Neuronal stem cell (in vitro differentiated cells): ENCODE measurements around the gene PTPRM.
A peak's percentile ranks its signal among the peaks of the same experiment; 100 is the strongest.

ENCODE experiments used
- DNase-seq: peaks from one replicate; pipeline ENCODE4 v3.0.0-alpha.2; 2013; ENCODE audit warnings: low spot score
- H2AFZ ChIP-seq: one replicate; pipeline ENCODE4 v1.6.1; 2013; ENCODE audit warnings: mild to moderate bottlenecking, low read length, inconsistent platforms
- H2AK5ac ChIP-seq: 2 replicates; pipeline ENCODE4 v1.6.1; 2013; ENCODE audit warnings: low read depth, mild to moderate bottlenecking, inconsistent platforms, low read length, moderate library complexity, mixed read lengths
- H2BK120ac ChIP-seq: 2 replicates; pipeline ENCODE4 v1.6.1; 2013; ENCODE audit warnings: low read depth, mild to moderate bottlenecking, inconsistent platforms, low read length, moderate library complexity, mixed read lengths
- H2BK12ac ChIP-seq: one replicate; pipeline ENCODE4 v1.6.1; 2013; ENCODE audit warnings: low read length, inconsistent platforms
- H2BK15ac ChIP-seq: 2 replicates; pipeline ENCODE4 v1.6.1; 2013; ENCODE audit warnings: mild to moderate bottlenecking, low read length, inconsistent platforms, mixed read lengths
- H2BK5ac ChIP-seq: one replicate; pipeline ENCODE4 v1.6.1; 2013; ENCODE audit warnings: inconsistent platforms, mild to moderate bottlenecking, low read length, moderate library complexity
- H3K14ac ChIP-seq: one replicate; pipeline ENCODE4 v1.6.1; 2013; ENCODE audit warnings: low read length, inconsistent platforms
- H3K18ac ChIP-seq: 2 replicates; pipeline ENCODE4 v1.6.1; 2013; ENCODE audit warnings: low read length, inconsistent platforms
- H3K23ac ChIP-seq: 2 replicates; pipeline ENCODE4 v1.6.1; 2013; ENCODE audit warnings: low read depth, mild to moderate bottlenecking, mixed read lengths, low read length, inconsistent platforms; ENCODE audit not compliant: poor library complexity
- H3K27ac ChIP-seq: replicated peaks from 3 replicates; pipeline ENCODE4 v1.5.1; 2013; ENCODE audit warnings: low read length, inconsistent platforms
- H3K27me3 ChIP-seq, 3 experiments: 2 replicates each; pipeline ENCODE4 v1.6.1; 2013; ENCODE audit warnings: low read length in 3 of 3, mild to moderate bottlenecking in 2 of 3, inconsistent platforms in 1 of 3, low read depth in 1 of 3, mixed read lengths in 1 of 3, moderate library complexity in 1 of 3; ENCODE audit not compliant: control insufficient read depth in 3 of 3, insufficient read depth in 3 of 3
- H3K36me3 ChIP-seq, 2 donors: replicated peaks in 1 of 2; 2 replicates each; pipeline ENCODE4 v1.6.1; 2013; ENCODE audit warnings: low read length in 2 of 2; ENCODE audit not compliant: control insufficient read depth in 2 of 2, insufficient read depth in 2 of 2
- H3K4ac ChIP-seq: 2 replicates; pipeline ENCODE4 v1.6.1; 2013; ENCODE audit warnings: inconsistent platforms, mild to moderate bottlenecking, low read length, moderate library complexity
- H3K4me1 ChIP-seq, 2 donors: 1 replicate in 1 of 2; 2 replicates in 1 of 2; pipeline ENCODE4 v1.6.1; 2013; ENCODE audit warnings: low read length in 2 of 2, low read depth in 1 of 2; ENCODE audit not compliant: control insufficient read depth in 2 of 2, insufficient read depth in 1 of 2
- H3K4me2 ChIP-seq: one replicate; pipeline ENCODE4 v1.6.1; 2013; ENCODE audit warnings: mild to moderate bottlenecking, low read length, inconsistent platforms; ENCODE audit not compliant: insufficient read depth, poor library complexity, severe bottlenecking
- H3K4me3 ChIP-seq, 2 donors: 2 replicates each; pipeline ENCODE4 v1.5.1; 2013; ENCODE audit warnings: low read length in 2 of 2, mild to moderate bottlenecking in 2 of 2, inconsistent platforms in 1 of 2, moderate library complexity in 1 of 2
- H3K79me1 ChIP-seq: one replicate; pipeline ENCODE4 v1.6.1; 2013; ENCODE audit warnings: low read depth, mild to moderate bottlenecking, inconsistent platforms, low read length, moderate library complexity
- H3K9ac ChIP-seq: one replicate; pipeline ENCODE4 v1.6.1; 2013; ENCODE audit warnings: mild to moderate bottlenecking, low read depth, low read length, inconsistent platforms; ENCODE audit not compliant: poor library complexity
- H3K9me3 ChIP-seq, 2 donors: replicated peaks in 1 of 2; 2 replicates each; pipeline versions ENCODE3 to v1.6.1; 2013; ENCODE audit warnings: low read length in 2 of 2, mild to moderate bottlenecking in 2 of 2, inconsistent platforms in 1 of 2, low read depth in 1 of 2, mixed read lengths in 1 of 2, moderate library complexity in 1 of 2; ENCODE audit not compliant: control insufficient read depth in 2 of 2, insufficient read depth in 1 of 2
- H4K8ac ChIP-seq: one replicate; pipeline ENCODE4 v1.6.1; 2013; ENCODE audit warnings: low read depth, mild to moderate bottlenecking, inconsistent platforms, low read length, moderate library complexity
- H4K91ac ChIP-seq: one replicate; pipeline ENCODE4 v1.6.1; 2013; ENCODE audit warnings: low read length, low read depth, mild to moderate bottlenecking, inconsistent platforms; ENCODE audit not compliant: poor library complexity
- WGBS, 2 donors: extraction: QIAGEN DNeasy Blood & Tissue Kit; methylation state at CpG; one replicate each; pipeline ENCODE4 v1.1.7; 2013; ENCODE audit warnings: missing lambda C conversion rate in 2 of 2, mixed read lengths in 1 of 2; ENCODE audit not compliant: insufficient read length in 2 of 2, insufficient replicate concordance in 1 of 2; ENCODE audit errors: extremely low coverage in 2 of 2; 5-methylcytosine and 5-hydroxymethylcytosine counted together

PTPRM gene

DNA sequence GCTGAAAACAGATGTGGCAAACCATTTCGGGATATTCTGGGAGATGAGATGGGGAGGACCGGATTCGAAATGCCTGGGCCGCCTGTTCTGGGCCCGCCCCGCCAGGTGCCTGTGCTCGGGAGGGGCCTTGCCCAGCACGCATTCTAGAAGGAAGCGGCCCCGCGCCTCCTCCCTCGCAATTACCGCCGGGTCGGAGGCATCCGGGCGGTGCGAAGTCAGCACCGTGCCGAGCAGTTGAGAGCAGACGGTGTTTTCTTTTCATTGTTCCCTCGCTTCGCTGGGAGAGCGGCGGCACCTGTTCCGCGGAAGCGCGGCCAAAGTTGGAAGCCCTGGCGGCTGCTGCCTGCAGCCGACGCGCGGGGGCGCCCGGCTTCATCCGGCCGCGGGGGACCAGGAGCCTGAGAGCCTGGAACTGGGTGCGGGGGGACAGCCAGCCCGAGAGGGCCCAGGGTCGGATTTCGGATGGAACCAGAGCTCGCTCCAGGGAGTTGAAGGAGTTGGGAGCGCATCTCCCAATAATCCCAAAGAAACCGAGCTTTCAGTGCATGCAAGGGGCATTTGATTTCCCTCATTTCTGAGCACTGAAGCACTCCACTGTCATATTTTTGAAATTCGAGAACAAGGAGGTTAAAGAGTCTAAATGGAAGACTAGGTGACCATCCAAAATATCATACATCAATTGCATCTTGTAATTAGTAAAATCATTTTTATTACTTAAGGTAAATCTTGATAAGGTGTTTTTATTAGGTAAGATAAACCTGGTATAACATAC, 800.3 kb downstream of the PTPRM start:
- Histone ChIP-seq H3K79me1 (no peaks in the 10 kb centered on the region), H3K27me3 (peaks cover 0 to 8% (median 0%) of the 10 kb centered on the region in 3 experiments), H2AFZ (peak overlapping the region; percentile 37), H2BK120ac (no peak overlapping the region), H2AK5ac (no peak overlapping the region), H2BK12ac (no peak overlapping the region), H3K36me3 (no peaks in the 10 kb centered on the region), H3K4me3 (peak overlapping the region in 1 of 2 donors; percentile 37), H4K91ac (no peak overlapping the region), H3K23ac (no peak overlapping the region), H2BK5ac (no peak overlapping the region), H3K9me3 (no peaks in the 10 kb centered on the region), H3K14ac (no peak overlapping the region), H2BK15ac (no peak overlapping the region), H3K4me1 (no peaks in the 10 kb centered on the region), H3K4me2 (peak overlapping the region; percentile 75), H3K18ac (peak overlapping the region; percentile 81), H4K8ac (no peak overlapping the region), H3K9ac (peak overlapping the region; percentile 7), H3K27ac (no peak overlapping the region), H3K4ac (no peak overlapping the region)
- WGBS, 2 donors, result no CpG with 5 or more reads among the region's 47 CpGs
- peak; percentile 58 for DNase-seq

DNA sequence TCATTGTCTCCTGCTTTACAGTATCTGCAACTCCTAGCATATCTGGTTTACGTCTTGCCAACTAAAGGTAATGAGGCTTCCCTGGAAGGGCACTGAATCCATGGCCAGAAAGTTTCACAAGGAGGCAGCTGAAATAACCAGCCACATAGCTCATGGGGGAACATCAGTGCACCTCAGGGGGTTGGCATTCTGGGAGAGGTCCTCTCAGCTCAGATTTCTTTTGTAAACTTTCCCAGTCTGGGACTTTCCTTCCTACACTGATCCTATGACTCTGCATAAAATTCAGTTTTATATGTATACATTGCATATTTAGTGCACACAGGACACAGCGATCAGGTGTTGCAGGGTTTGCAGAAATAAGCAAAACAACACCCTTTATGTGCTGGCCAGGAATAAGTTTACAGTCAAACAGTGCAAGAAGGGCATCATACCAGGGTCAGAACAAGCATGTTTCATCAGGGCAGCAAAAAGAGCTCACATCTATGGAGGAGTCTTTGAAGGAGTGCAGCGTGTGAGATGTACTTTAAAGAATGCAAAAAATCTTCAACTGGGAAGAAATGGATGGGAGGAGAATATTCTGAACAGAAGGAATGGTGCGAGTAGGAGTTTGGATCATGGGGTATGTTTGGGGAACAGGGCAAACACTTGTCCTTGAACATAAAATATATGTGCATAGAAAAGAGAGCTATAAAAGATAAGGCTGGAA, 801.5 kb downstream of the PTPRM start:
- no peak overlapping the region for H3K14ac ChIP-seq
- H3K36me3 ChIP-seq, result no peaks in the 10 kb centered on the region
- H2BK120ac ChIP-seq, result no peak overlapping the region
- H2BK15ac ChIP-seq, result no peak overlapping the region
- no peak for DNase-seq
- no peak overlapping the region for H2AK5ac ChIP-seq
- H2BK12ac ChIP-seq, result no peak overlapping the region
- H4K8ac ChIP-seq, result no peak overlapping the region
- peaks cover 0 to 8% (median 0%) of the 10 kb centered on the region in 3 experiments for H3K27me3 ChIP-seq
- H3K4me2 ChIP-seq, result no peak overlapping the region
- no peaks in the 10 kb centered on the region for H3K9me3 ChIP-seq
- H2BK5ac ChIP-seq, result no peak overlapping the region
- H3K4ac ChIP-seq, result no peak overlapping the region
- no peak overlapping the region for H3K9ac ChIP-seq
- H3K79me1 ChIP-seq, result no peaks in the 10 kb centered on the region
- no peak overlapping the region for H3K23ac ChIP-seq
- no peak overlapping the region for H3K4me3 ChIP-seq
- H4K91ac ChIP-seq, result no peak overlapping the region
- H3K18ac ChIP-seq, result no peak overlapping the region
- H2AFZ ChIP-seq, result no peak overlapping the region
- peaks cover 0 to 3% of the 10 kb centered on the region in 2 donors for H3K4me1 ChIP-seq
- WGBS, 2 donors, result no CpG with 5 or more reads among the region's 4 CpGs
- no peak overlapping the region for H3K27ac ChIP-seq

DNA sequence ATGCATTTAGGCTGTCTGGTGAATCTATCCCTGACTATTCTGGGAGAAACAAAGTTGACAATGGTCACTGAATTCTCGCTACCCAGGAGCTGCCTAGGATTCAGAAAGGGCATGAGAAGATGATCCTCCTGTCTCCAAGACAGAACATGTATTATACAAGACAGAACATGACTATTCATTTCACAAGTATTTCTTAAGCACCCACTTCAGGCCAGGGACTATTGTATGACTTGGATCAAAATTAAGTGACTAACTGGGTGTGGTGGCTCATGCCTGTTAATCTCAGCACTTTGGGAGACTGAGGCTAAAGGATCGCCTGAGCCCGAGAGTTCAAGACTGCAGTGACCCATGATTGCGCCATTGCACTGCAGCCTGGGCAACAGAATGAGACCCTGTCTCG, 806.4 kb downstream of the PTPRM start:
- H3K4me3 ChIP-seq, result no peak overlapping the region
- no peak overlapping the region for H2BK12ac ChIP-seq
- H3K14ac ChIP-seq, result no peak overlapping the region
- no peak overlapping the region for H3K23ac ChIP-seq
- H3K79me1 ChIP-seq, result no peaks in the 10 kb centered on the region
- no peaks in the 10 kb centered on the region for H3K27me3 ChIP-seq
- H2AFZ ChIP-seq, result no peak overlapping the region
- no peak overlapping the region for H2BK15ac ChIP-seq
- peaks cover 0 to 3% of the 10 kb centered on the region in 2 donors for H3K4me1 ChIP-seq
- no peak overlapping the region for H2AK5ac ChIP-seq
- H3K4ac ChIP-seq, result no peak overlapping the region
- no peaks in the 10 kb centered on the region for H3K36me3 ChIP-seq
- no peak overlapping the region for H3K18ac ChIP-seq
- H4K8ac ChIP-seq, result no peak overlapping the region
- H2BK120ac ChIP-seq, result no peak overlapping the region
- H4K91ac ChIP-seq, result no peak overlapping the region
- H3K4me2 ChIP-seq, result no peak overlapping the region
- H2BK5ac ChIP-seq, result no peak overlapping the region
- H3K27ac ChIP-seq, result no peak overlapping the region
- no peak overlapping the region for H3K9ac ChIP-seq
- WGBS, 2 donors, result no CpG with 5 or more reads among the region's 5 CpGs
- DNase-seq, result no peak
- H3K9me3 ChIP-seq, result no peaks in the 10 kb centered on the region

DNA sequence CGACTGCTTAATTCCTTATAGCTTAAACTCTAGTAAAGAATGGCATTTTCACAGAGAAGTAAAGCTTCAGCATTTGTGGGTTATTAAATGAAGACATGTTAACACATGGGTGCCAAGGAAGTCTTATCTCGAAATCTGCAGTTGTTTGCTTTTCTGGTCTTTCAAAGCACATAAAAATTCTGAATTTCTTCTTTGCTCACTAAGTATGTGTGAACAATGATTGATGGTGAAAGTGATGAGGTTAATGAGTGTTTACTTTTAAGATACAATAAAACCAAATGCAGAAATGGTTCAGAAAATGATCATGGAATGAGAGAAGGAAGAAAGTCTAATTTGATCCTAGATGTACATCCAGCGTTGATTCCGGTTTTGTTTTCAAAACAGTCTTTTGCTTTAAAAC, 807.6 kb downstream of the PTPRM start:
- no peak overlapping the region for H3K14ac ChIP-seq
- H3K36me3 ChIP-seq, result peaks cover 0 to 3% of the 10 kb centered on the region in 2 donors
- H3K18ac ChIP-seq, result no peak overlapping the region
- no peak overlapping the region for H3K4ac ChIP-seq
- no peak overlapping the region for H3K23ac ChIP-seq
- peaks cover 0 to 3% of the 10 kb centered on the region in 2 donors for H3K4me1 ChIP-seq
- H4K91ac ChIP-seq, result no peak overlapping the region
- no peak for DNase-seq
- H2BK120ac ChIP-seq, result no peak overlapping the region
- no peak overlapping the region for H3K27ac ChIP-seq
- no CpG with 5 or more reads among the region's 4 CpGs for WGBS, 2 donors
- no peak overlapping the region for H3K9ac ChIP-seq
- H3K9me3 ChIP-seq, result no peaks in the 10 kb centered on the region
- no peaks in the 10 kb centered on the region for H3K27me3 ChIP-seq
- no peak overlapping the region for H2BK5ac ChIP-seq
- H3K79me1 ChIP-seq, result no peaks in the 10 kb centered on the region
- no peak overlapping the region for H2BK15ac ChIP-seq
- no peak overlapping the region for H3K4me2 ChIP-seq
- H4K8ac ChIP-seq, result no peak overlapping the region
- H2BK12ac ChIP-seq, result no peak overlapping the region
- no peak overlapping the region for H2AK5ac ChIP-seq
- no peak overlapping the region for H3K4me3 ChIP-seq
- H2AFZ ChIP-seq, result no peak overlapping the region
